GM23248 (cell line): ENCODE results near the gene MRPL38.

Experiments
- EZH2 ChIP-seq: fragments of 200-600 bp; sonication (generic); IDR thresholded peaks from 2 replicates; pipeline ENCODE4 v1.6.1; 2018; ENCODE audit warnings: antibody characterized with exemption, mild to moderate bottlenecking; ENCODE audit not compliant: insufficient read depth, poor library complexity, severe bottlenecking
- EZH2phosphoT487 ChIP-seq: fragments of 200-600 bp; sonication (generic); IDR thresholded peaks from 2 replicates; pipeline ENCODE4 v1.6.1; 2018; ENCODE audit warnings: antibody characterized with exemption, moderate library complexity, mild to moderate bottlenecking, low read depth; ENCODE audit not compliant: insufficient read depth

GRCh38 chr17:75878174-75878998 is 26.3 kb downstream of the MRPL38 start, which contains the start of gene TRIM47:
- TF ChIP-seq EZH2phosphoT487, result no peak
- TF ChIP-seq EZH2, result no peak
